Retinal pigment epithelial cell (primary cell): ENCODE data around the gene MAPK8IP2.
"Not testable (repeated sequence)": the region's sequence is repeated elsewhere in the genome, so short reads cannot be mapped to it uniquely, and the experiment has no call there.

ENCODE experiments used
- DNase-seq: peaks from one replicate; pipeline ENCODE4 v3.0.0-alpha.2; 2010; ENCODE audit warnings: low read depth
- H3K4me3 ChIP-seq: 2 replicates; pipeline ENCODE4 v1.5.1; 2011; ENCODE audit warnings: mild to moderate bottlenecking, low read length, control low read depth, moderate library complexity
- CTCF ChIP-seq: conservative IDR thresholded peaks from 2 replicates; pipeline ENCODE4 v1.5.1; 2011; ENCODE audit warnings: low read depth, low read length, control low read depth, inconsistent platforms

Gene MAPK8IP2

GRCh38 chr22:50633086-50633485 lies 32.5 kb downstream of the MAPK8IP2 start:
- H3K4me3 ChIP-seq: no peak overlapping the region
- TF ChIP-seq CTCF: no peak
- DNase-seq: no peak

GRCh38 chr22:50633771-50634170 lies 33.2 kb downstream of the MAPK8IP2 start:
- DNase-seq: no peak
- TF ChIP-seq CTCF: no peak
- H3K4me3 ChIP-seq: no peak overlapping the region

GRCh38 chr22:50635591-50635990 lies 35.0 kb downstream of the MAPK8IP2 start:
- no peak for DNase-seq
- no peak overlapping the region for H3K4me3 ChIP-seq
- TF ChIP-seq CTCF: no peak

GRCh38 chr22:50640296-50640695 lies 39.7 kb downstream of the MAPK8IP2 start:
- H3K4me3 ChIP-seq, DNase-seq: not testable (repeated sequence)

GRCh38 chr22:50640857-50641647 lies 40.5 kb downstream of the MAPK8IP2 start:
- DNase-seq: no peak
- H3K4me3 ChIP-seq: no peak overlapping the region
- TF ChIP-seq CTCF: no peak

- no peak for DNase-seq
- no peak overlapping the region for H3K4me3 ChIP-seq
- TF ChIP-seq CTCF: peak; percentile 59
Measured at GRCh38 chr22:50641696-50642607, 41.4 kb downstream of the MAPK8IP2 start.

- DNase-seq, H3K4me3 ChIP-seq: not testable (repeated sequence)
Measured at GRCh38 chr22:50643021-50643820, 42.6 kb downstream of the MAPK8IP2 start.

GRCh38 chr22:50643821-50644101 lies 43.2 kb downstream of the MAPK8IP2 start:
- not testable (repeated sequence) for DNase-seq, H3K4me3 ChIP-seq
